ENCODE results near the gene HHIPL1.

Gene HHIPL1

GRCh38 chr14:99609245-99610170 is 35.4 kb upstream of the HHIPL1 start:
- no peak overlapping the region for H3K4me2 ChIP-seq
- no peaks in the 10 kb centered on the region for H3K36me3 ChIP-seq
- H3K9me3 ChIP-seq: no peaks in the 10 kb centered on the region
- no peak for TF ChIP-seq Cebpa-rat (IDR thresholded peaks at IDR 0.05)
- no peak overlapping the region for H3K27ac ChIP-seq
- H3K4me1 ChIP-seq: peaks cover 16% of the 10 kb centered on the region
- H3K27me3 ChIP-seq: no peaks in the 10 kb centered on the region
- H3K4me3 ChIP-seq: no peak overlapping the region
- 0 out of 2 replicates have a peak, but pooled peaks cover 6% of the 10 kb centered on the region for H4K20me1 ChIP-seq
- H3K9ac ChIP-seq: no peak overlapping the region

- Histone ChIP-seq H3K4me2 (no peak overlapping the region), H3K27me3 (no peaks in the 10 kb centered on the region), H3K36me3 (no peaks in the 10 kb centered on the region), H3K9me3 (no peaks in the 10 kb centered on the region), H3K4me1 (peaks cover 3% of the 10 kb centered on the region), H3K9ac (no peak overlapping the region), H3K27ac (no peak overlapping the region), H3K4me3 (no peak overlapping the region), H4K20me1 (no peaks in the 10 kb centered on the region)
- no peak for TF ChIP-seq Cebpa-rat (IDR thresholded peaks at IDR 0.05)
These were observed 33.3 kb upstream of the HHIPL1 start for GRCh38 chr14:99611646-99612045.

- TF ChIP-seq Cebpa-rat (IDR thresholded peaks at IDR 0.05): no peak
- H3K27ac ChIP-seq: no peak overlapping the region
These were observed 32.7 kb upstream of the HHIPL1 start for GRCh38 chr14:99612071-99612737.

GRCh38 chr14:99612738-99613330 is 32.1 kb upstream of the HHIPL1 start:
- H3K4me1 ChIP-seq: no peaks in the 10 kb centered on the region

More at GRCh38 chr14:99612071-99612737, 32.7 kb upstream of the HHIPL1 start:
- Histone ChIP-seq H3K4me3 (no peak overlapping the region), H3K36me3 (no peaks in the 10 kb centered on the region), H3K27me3 (no peaks in the 10 kb centered on the region), H4K20me1 (no peaks in the 10 kb centered on the region), H3K4me2 (no peak overlapping the region), H3K4me1 (no peaks in the 10 kb centered on the region), H3K9ac (no peak overlapping the region), H3K9me3 (no peaks in the 10 kb centered on the region)

GRCh38 chr14:99615497-99616157 is 29.3 kb upstream of the HHIPL1 start:
- no peak overlapping the region for H3K27ac ChIP-seq
- no peaks in the 10 kb centered on the region for H3K36me3 ChIP-seq
- H4K20me1 ChIP-seq: peaks cover 19% of the 10 kb centered on the region; the same call in 1 of the 2 replicates
- H3K9ac ChIP-seq: no peak overlapping the region
- H3K27me3 ChIP-seq: no peaks in the 10 kb centered on the region
- H3K4me1 ChIP-seq: peaks cover 12% of the 10 kb centered on the region
- no peak for TF ChIP-seq Cebpa-rat (IDR thresholded peaks at IDR 0.05)
- H3K9me3 ChIP-seq: no peaks in the 10 kb centered on the region
- no peak overlapping the region for H3K4me2 ChIP-seq
- no peak overlapping the region for H3K4me3 ChIP-seq

More at GRCh38 chr14:99612738-99613330, 32.1 kb upstream of the HHIPL1 start:
- H3K4me2 ChIP-seq: no peak overlapping the region
- H3K9ac ChIP-seq: no peak overlapping the region
- TF ChIP-seq Cebpa-rat (IDR thresholded peaks at IDR 0.05): no peak
- H3K4me3 ChIP-seq: no peak overlapping the region
- H3K36me3 ChIP-seq: no peaks in the 10 kb centered on the region
- peaks cover 3% of the 10 kb centered on the region; the same call in 1 of the 2 replicates for H4K20me1 ChIP-seq
- no peak overlapping the region for H3K27ac ChIP-seq
- no peaks in the 10 kb centered on the region for H3K27me3 ChIP-seq
- no peaks in the 10 kb centered on the region for H3K9me3 ChIP-seq

- peaks cover 27% of the 10 kb centered on the region for H3K4me1 ChIP-seq
- no peaks in the 10 kb centered on the region for H3K9me3 ChIP-seq
- no peak overlapping the region for H3K4me3 ChIP-seq
- no peak overlapping the region for H3K9ac ChIP-seq
- H3K4me2 ChIP-seq: no peak overlapping the region
- no peak for TF ChIP-seq Cebpa-rat (IDR thresholded peaks at IDR 0.05)
- H3K36me3 ChIP-seq: no peaks in the 10 kb centered on the region
- H3K27me3 ChIP-seq: no peaks in the 10 kb centered on the region
- peaks cover 20% of the 10 kb centered on the region; the same call in 1 of the 2 replicates for H4K20me1 ChIP-seq
- H3K27ac ChIP-seq: no peak overlapping the region
These were observed 27.8 kb upstream of the HHIPL1 start for GRCh38 chr14:99616832-99617800.

GRCh38 chr14:99619835-99620834 is 24.8 kb upstream of the HHIPL1 start:
- 0 out of 2 replicates have a peak overlapping the region, but pooled peaks have one; percentile 10 for H3K27ac ChIP-seq
- TF ChIP-seq Cebpa-rat (IDR thresholded peaks at IDR 0.05): no peak
- peaks cover 55% of the 10 kb centered on the region for H3K4me1 ChIP-seq
- peaks cover 20% of the 10 kb centered on the region; the same call in 1 of the 2 replicates for H4K20me1 ChIP-seq
- H3K4me2 ChIP-seq: peak overlapping the region; percentile 79
- no peaks in the 10 kb centered on the region for H3K9me3 ChIP-seq
- H3K9ac ChIP-seq: peak overlapping the region; percentile 35; the same call in 1 of the 2 replicates
- H3K4me3 ChIP-seq: no peak overlapping the region
- no peaks in the 10 kb centered on the region for H3K27me3 ChIP-seq
- no peaks in the 10 kb centered on the region for H3K36me3 ChIP-seq
